Osteocyte (in vitro differentiated cells): ENCODE results near the gene ZFHX3. TPM values are rescaled to one million over a fixed set of nuclear protein-coding genes. Genes with fewer than 3 reads are reported as not detected.
A peak's percentile ranks its signal among the peaks of the same experiment; 100 is the strongest.

Experiments
- DNase-seq: peaks from one replicate; pipeline ENCODE4 v3.0.0; 2021; ENCODE audit warnings: mixed read lengths; ENCODE audit not compliant: unreplicated experiment; ENCODE audit errors: extremely low spot score
- H3K27ac Mint-ChIP-seq: one replicate; pipeline ENCODE4 v1.8.0; 2021; ENCODE audit warnings: mild to moderate bottlenecking, mixed read lengths; ENCODE audit not compliant: unreplicated experiment
- H3K27me3 Mint-ChIP-seq: one replicate; pipeline ENCODE4 v1.8.0; 2021; ENCODE audit warnings: mixed read lengths; ENCODE audit not compliant: unreplicated experiment
- H3K36me3 Mint-ChIP-seq: one replicate; pipeline ENCODE4 v1.8.0; 2021; ENCODE audit warnings: mixed read lengths; ENCODE audit not compliant: unreplicated experiment
- H3K4me1 Mint-ChIP-seq: one replicate; pipeline ENCODE4 v1.8.0; 2021; ENCODE audit warnings: mixed read lengths; ENCODE audit not compliant: unreplicated experiment
- H3K4me3 Mint-ChIP-seq: one replicate; pipeline ENCODE4 v1.8.0; 2021; ENCODE audit warnings: mild to moderate bottlenecking, moderate library complexity, mixed read lengths; ENCODE audit not compliant: unreplicated experiment
- H3K9me3 Mint-ChIP-seq: one replicate; pipeline ENCODE4 v1.8.0; 2021; ENCODE audit warnings: mixed read lengths; ENCODE audit not compliant: unreplicated experiment
- CTCF ChIP-seq: fragments of 200-600 bp; sonication (generic); IDR thresholded peaks from 2 replicates; pipeline ENCODE4 v1.5.0; 2021; ENCODE audit warnings: antibody characterized with exemption, mild to moderate bottlenecking, moderate library complexity
- total RNA-seq: library from RNA; stranded (reverse); gene quantifications from 2 replicates; pipeline ENCODE4 v1.2.1, GENCODE V29; 2021

ZFHX3 gene
- total RNA-seq, 1 donor from 2014 or later: 89.1 TPM

GRCh38 chr16:72825912-72826621 is 221.9 kb downstream of the ZFHX3 start:
- no peak overlapping the region for H3K4me3 Mint-ChIP-seq
- DNase-seq: no peak
- H3K27ac Mint-ChIP-seq: no peak overlapping the region
- H3K27me3 Mint-ChIP-seq: no peaks in the 10 kb centered on the region
- peaks cover 13% of the 10 kb centered on the region for H3K4me1 Mint-ChIP-seq
- no peaks in the 10 kb centered on the region for H3K9me3 Mint-ChIP-seq
- TF ChIP-seq CTCF: no peak
- H3K36me3 Mint-ChIP-seq: peaks cover 24% of the 10 kb centered on the region

- Mint-ChIP-seq H3K27me3 (no peaks in the 10 kb centered on the region), H3K4me1 (peaks cover 20% of the 10 kb centered on the region), H3K36me3 (peaks cover 18% of the 10 kb centered on the region), H3K9me3 (no peaks in the 10 kb centered on the region), H3K4me3 (no peak overlapping the region), H3K27ac (no peak overlapping the region)
- no peak for TF ChIP-seq CTCF
- DNase-seq: no peak
Observed at GRCh38 chr16:72824761-72825160, 223.2 kb downstream of the ZFHX3 start.

- TF ChIP-seq CTCF: no peak
- no peaks in the 10 kb centered on the region for H3K9me3 Mint-ChIP-seq
- peaks cover 15% of the 10 kb centered on the region for H3K36me3 Mint-ChIP-seq
- no peaks in the 10 kb centered on the region for H3K27me3 Mint-ChIP-seq
- H3K4me3 Mint-ChIP-seq: no peak overlapping the region
- DNase-seq: no peak
- H3K27ac Mint-ChIP-seq: no peak overlapping the region
- peaks cover 24% of the 10 kb centered on the region for H3K4me1 Mint-ChIP-seq
Observed at GRCh38 chr16:72824027-72824426, 223.9 kb downstream of the ZFHX3 start.

- Mint-ChIP-seq H3K27ac (no peak overlapping the region), H3K9me3 (no peaks in the 10 kb centered on the region), H3K4me1 (peaks cover 32% of the 10 kb centered on the region), H3K36me3 (peaks cover 13% of the 10 kb centered on the region), H3K27me3 (no peaks in the 10 kb centered on the region), H3K4me3 (no peak overlapping the region)
- DNase-seq: no peak
- no peak for TF ChIP-seq CTCF
Observed at GRCh38 chr16:72821185-72821950, 226.6 kb downstream of the ZFHX3 start.

GRCh38 chr16:72819345-72819744 is 228.6 kb downstream of the ZFHX3 start:
- no peak for DNase-seq
- no peak for TF ChIP-seq CTCF
- Mint-ChIP-seq H3K9me3 (no peaks in the 10 kb centered on the region), H3K27me3 (no peaks in the 10 kb centered on the region), H3K27ac (peak overlapping the region; percentile 80), H3K4me3 (no peak overlapping the region), H3K36me3 (peaks cover 19% of the 10 kb centered on the region), H3K4me1 (peaks cover 33% of the 10 kb centered on the region)
